ENCODE measurements around the gene CUBN. TPM values are rescaled to one million over a fixed set of nuclear protein-coding genes. Genes with fewer than 3 reads are reported as not detected.

CUBN gene
- total RNA-seq, 3 donors from 2014 or later: 0.31 to 1.9 (median 0.38) TPM

DNA sequence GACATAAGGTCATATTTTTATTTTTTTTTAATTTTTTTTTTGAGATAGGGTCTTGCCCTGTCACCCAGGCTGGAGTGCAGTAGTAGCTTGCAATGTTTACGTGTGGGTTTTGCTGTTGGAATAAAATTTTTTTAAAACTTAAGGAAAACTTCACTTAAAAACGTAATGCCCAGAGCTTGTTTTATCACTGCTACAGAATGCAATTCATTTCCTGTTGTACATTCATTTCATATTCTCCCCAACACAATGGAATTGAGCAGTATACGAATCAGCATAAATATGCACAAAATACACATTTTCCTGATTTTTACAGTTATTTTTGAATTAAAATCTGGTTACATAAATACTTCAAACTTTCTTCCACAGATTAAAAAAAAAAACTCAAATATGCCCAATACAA is 352.7 kb downstream of the CUBN start:
- no peaks in the 10 kb centered on the region for H3K36me3 ChIP-seq (ENCODE audit: low read depth)
- no peaks in the 10 kb centered on the region for H3K9me3 ChIP-seq
- intact Hi-C loops (cut with DNase I, micrococcal nuclease): loop anchor here (5.0 to 10.0 kb wide), 2 partner anchors 872 to 875 kb away; no protein-coding TSS in a partner anchor
- TF ChIP-seq, protein P1, sequence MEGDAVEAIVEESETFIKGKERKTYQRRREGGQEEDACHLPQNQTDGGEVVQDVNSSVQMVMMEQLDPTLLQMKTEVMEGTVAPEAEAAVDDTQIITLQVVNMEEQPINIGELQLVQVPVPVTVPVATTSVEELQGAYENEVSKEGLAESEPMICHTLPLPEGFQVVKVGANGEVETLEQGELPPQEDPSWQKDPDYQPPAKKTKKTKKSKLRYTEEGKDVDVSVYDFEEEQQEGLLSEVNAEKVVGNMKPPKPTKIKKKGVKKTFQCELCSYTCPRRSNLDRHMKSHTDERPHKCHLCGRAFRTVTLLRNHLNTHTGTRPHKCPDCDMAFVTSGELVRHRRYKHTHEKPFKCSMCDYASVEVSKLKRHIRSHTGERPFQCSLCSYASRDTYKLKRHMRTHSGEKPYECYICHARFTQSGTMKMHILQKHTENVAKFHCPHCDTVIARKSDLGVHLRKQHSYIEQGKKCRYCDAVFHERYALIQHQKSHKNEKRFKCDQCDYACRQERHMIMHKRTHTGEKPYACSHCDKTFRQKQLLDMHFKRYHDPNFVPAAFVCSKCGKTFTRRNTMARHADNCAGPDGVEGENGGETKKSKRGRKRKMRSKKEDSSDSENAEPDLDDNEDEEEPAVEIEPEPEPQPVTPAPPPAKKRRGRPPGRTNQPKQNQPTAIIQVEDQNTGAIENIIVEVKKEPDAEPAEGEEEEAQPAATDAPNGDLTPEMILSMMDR (IDR thresholded peaks at IDR 0.05): no peak
- peaks cover 3% of the 10 kb centered on the region for H3K4me1 ChIP-seq (ENCODE audit: low read depth)
- ATAC-seq (no peak), DNase-seq (no peak)
- H3K4me3 ChIP-seq: no peak overlapping the region

Other genes with a start within 250 kb of the CUBN start
- 1 to 10 TPM; 4.7 to 7.8 (median 7.4) TPM for gene TRDMT1, start 71.9 kb upstream of the CUBN start, total RNA-seq
- gene VIM, start 98.4 kb upstream of the CUBN start, total RNA-seq: 100 to 1,000 TPM; 128 to 550 (median 355) TPM

Measured in mucosa of descending colon (tissue), 3 donors.